MM.1S (cell line): Measurements from ENCODE around the gene YOD1.

Experiments used
- DNase-seq: peaks from one replicate; pipeline ENCODE4 v3.0.0-alpha.2; 2015
- H2AFZ ChIP-seq: fragments of 300-600 bp; sonication (generic); 2 replicates; pipeline ENCODE4 v1.6.0; 2016; ENCODE audit warnings: antibody characterized with exemption, low read length
- H3F3A ChIP-seq: fragments of 300-600 bp; sonication (generic); 2 replicates; pipeline ENCODE4 v1.6.1; 2016; ENCODE audit warnings: mild to moderate bottlenecking, antibody characterized with exemption, low read length, moderate library complexity, mixed read lengths; ENCODE audit not compliant: insufficient read depth
- H3K27ac ChIP-seq: fragments of 300-600 bp; sonication (generic); 2 replicates; pipeline ENCODE4 v1.5.1; 2016; ENCODE audit warnings: mild to moderate bottlenecking, low read length
- H3K27me3 ChIP-seq: fragments of 300-600 bp; sonication (generic); replicated peaks from 2 replicates; pipeline ENCODE4 v1.6.0; 2016; ENCODE audit warnings: low read length; ENCODE audit not compliant: insufficient read depth
- H3K36me3 ChIP-seq: fragments of 300-600 bp; sonication (generic); replicated peaks from 2 replicates; pipeline ENCODE4 v1.6.1; 2016; ENCODE audit warnings: mild to moderate bottlenecking, low read length, mixed read lengths; ENCODE audit not compliant: insufficient read depth
- H3K4me1 ChIP-seq: fragments of 300-600 bp; sonication (generic); 2 replicates; pipeline ENCODE4 v1.6.1; 2016; ENCODE audit warnings: low read length, mixed read lengths
- H3K4me2 ChIP-seq: fragments of 300-600 bp; sonication (generic); 2 replicates; pipeline ENCODE4 v1.6.0; 2016; ENCODE audit warnings: low read depth, low read length
- H3K4me3 ChIP-seq: fragments of 300-600 bp; sonication (generic); 2 replicates; pipeline ENCODE4 v1.5.1; 2016; ENCODE audit warnings: low read length, mixed read lengths
- H3K79me2 ChIP-seq: fragments of 300-600 bp; sonication (generic); 2 replicates; pipeline ENCODE4 v1.6.1; 2016; ENCODE audit warnings: mixed run types, low read length, mixed read lengths
- H3K9ac ChIP-seq: fragments of 300-600 bp; sonication (generic); 2 replicates; pipeline ENCODE4 v1.6.1; 2016; ENCODE audit warnings: low read length, mixed read lengths
- H3K9me2 ChIP-seq: fragments of 300-600 bp; sonication (generic); replicated peaks from 2 replicates; pipeline ENCODE4 v1.6.1; 2016; ENCODE audit warnings: mild to moderate bottlenecking, low read length, mixed read lengths; ENCODE audit not compliant: insufficient read depth
- H3K9me3 ChIP-seq: fragments of 300-600 bp; sonication (generic); replicated peaks from 2 replicates; pipeline ENCODE4 v1.6.1; 2016; ENCODE audit warnings: mild to moderate bottlenecking, low read length, mixed read lengths; ENCODE audit not compliant: insufficient read depth
- H4K20me1 ChIP-seq: fragments of 300-600 bp; sonication (generic); 2 replicates; pipeline ENCODE4 v1.6.1; 2016; ENCODE audit warnings: mild to moderate bottlenecking, low read length, moderate library complexity, mixed read lengths; ENCODE audit not compliant: insufficient read depth
- EZH2 ChIP-seq: fragments of 300-600 bp; sonication (generic); optimal IDR thresholded peaks from 2 replicates; pipeline ENCODE3; 2017; ENCODE audit warnings: low read depth, mild to moderate bottlenecking, antibody characterized with exemption, low read length, mixed read lengths
- EZH2phosphoT487 ChIP-seq: fragments of 300-600 bp; sonication (generic); IDR thresholded peaks from 2 replicates; pipeline ENCODE4 v1.6.1; 2018; ENCODE audit warnings: antibody characterized with exemption, low read length
- TF ChIP-seq, protein P1 (sequence below): fragments of 300-600 bp; sonication (generic); IDR thresholded peaks from 2 replicates; pipeline ENCODE4 v1.5.1; 2016; ENCODE audit warnings: antibody characterized with exemption, low read length, mixed read lengths

YOD1 gene

DNA sequence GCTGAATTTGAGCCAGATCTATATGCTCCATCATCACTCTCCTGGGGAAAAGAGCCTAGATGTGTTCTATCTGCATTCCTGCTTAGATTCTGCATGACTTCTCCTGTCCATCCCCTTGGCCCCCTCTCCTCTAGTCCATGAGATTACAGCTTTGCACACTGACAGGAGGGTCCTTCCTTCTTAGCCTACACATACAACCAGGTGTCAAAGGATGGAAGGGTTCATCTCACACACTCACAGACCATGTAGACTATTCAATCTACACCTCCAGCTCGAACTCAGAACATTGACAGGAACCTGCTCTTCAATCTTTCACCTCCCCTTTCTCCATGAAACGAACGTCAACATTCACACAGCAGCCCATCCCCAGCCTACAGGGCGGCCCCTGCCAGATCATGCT is 32.3 kb downstream of the YOD1 start:
- no peak overlapping the region for H3K9ac ChIP-seq
- no peak overlapping the region for H3K27ac ChIP-seq
- H2AFZ ChIP-seq = no peak overlapping the region
- H3K4me1 ChIP-seq = no peaks in the 10 kb centered on the region
- TF ChIP-seq EZH2 (no peak), EZH2phosphoT487 (no peak)
- TF ChIP-seq, protein P1, sequence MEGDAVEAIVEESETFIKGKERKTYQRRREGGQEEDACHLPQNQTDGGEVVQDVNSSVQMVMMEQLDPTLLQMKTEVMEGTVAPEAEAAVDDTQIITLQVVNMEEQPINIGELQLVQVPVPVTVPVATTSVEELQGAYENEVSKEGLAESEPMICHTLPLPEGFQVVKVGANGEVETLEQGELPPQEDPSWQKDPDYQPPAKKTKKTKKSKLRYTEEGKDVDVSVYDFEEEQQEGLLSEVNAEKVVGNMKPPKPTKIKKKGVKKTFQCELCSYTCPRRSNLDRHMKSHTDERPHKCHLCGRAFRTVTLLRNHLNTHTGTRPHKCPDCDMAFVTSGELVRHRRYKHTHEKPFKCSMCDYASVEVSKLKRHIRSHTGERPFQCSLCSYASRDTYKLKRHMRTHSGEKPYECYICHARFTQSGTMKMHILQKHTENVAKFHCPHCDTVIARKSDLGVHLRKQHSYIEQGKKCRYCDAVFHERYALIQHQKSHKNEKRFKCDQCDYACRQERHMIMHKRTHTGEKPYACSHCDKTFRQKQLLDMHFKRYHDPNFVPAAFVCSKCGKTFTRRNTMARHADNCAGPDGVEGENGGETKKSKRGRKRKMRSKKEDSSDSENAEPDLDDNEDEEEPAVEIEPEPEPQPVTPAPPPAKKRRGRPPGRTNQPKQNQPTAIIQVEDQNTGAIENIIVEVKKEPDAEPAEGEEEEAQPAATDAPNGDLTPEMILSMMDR = no peak
- no peaks in the 10 kb centered on the region for H3K27me3 ChIP-seq
- H3K9me3 ChIP-seq = no peaks in the 10 kb centered on the region
- H3K79me2 ChIP-seq = no peaks in the 10 kb centered on the region
- no peaks in the 10 kb centered on the region for H3K36me3 ChIP-seq
- no peak for DNase-seq
- no peak overlapping the region for H3K4me2 ChIP-seq
- H4K20me1 ChIP-seq = no peaks in the 10 kb centered on the region
- no peaks in the 10 kb centered on the region for H3F3A ChIP-seq
- no peak overlapping the region for H3K4me3 ChIP-seq
- no peaks in the 10 kb centered on the region for H3K9me2 ChIP-seq

DNA sequence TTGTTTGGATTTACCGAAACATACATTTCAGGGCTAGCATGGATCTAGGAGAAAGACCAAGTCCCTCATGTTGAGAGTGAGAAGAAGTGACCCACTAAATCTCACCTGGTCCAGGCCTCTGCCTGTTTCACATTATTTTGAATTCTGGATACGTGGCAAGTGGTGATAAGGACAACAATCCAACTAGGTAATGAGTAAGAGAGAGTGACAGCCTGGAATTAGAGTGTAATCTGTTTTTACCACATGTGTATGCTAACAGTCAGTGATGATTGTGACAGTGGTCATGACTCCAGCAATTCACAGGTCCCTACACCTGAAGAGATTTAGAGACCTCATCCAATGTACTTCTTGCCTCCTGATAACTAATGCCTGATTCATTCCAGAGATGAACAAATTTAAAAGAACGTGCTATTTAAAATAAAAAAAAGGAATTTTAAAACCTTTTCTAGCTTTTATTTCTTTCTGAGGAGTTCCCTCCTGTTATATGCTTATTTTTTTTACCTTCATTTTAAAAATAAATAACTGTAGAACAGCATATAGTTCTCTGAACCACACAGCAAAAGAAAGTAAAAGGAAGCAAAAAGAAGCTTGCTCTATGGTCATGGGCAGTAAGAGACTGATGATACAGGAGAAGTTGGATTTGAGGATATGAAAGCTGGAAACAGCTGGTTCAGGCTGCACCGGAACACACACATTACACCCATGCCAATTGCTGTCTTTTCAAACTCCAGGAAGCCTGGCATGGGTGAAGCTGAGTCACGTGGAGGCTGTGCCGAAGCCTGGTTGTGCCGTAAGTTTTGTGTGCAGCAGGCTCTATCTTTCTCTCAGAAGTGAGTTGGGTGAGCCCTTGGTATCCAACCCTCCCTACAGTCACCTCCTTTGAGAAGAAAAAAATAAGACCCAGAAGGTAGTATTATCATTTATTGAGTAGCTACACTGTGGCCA is 33.1 kb downstream of the YOD1 start:
- no peak overlapping the region for H2AFZ ChIP-seq
- H3K27me3 ChIP-seq = no peaks in the 10 kb centered on the region
- no peaks in the 10 kb centered on the region for H3K9me2 ChIP-seq
- no peaks in the 10 kb centered on the region for H3F3A ChIP-seq
- no peak for DNase-seq
- TF ChIP-seq EZH2phosphoT487 (no peak), EZH2 (no peak)
- TF ChIP-seq, protein P1 = no peak
- H3K4me3 ChIP-seq = no peak overlapping the region
- no peak overlapping the region for H3K27ac ChIP-seq
- H3K79me2 ChIP-seq = no peaks in the 10 kb centered on the region
- H3K4me1 ChIP-seq = no peaks in the 10 kb centered on the region
- no peaks in the 10 kb centered on the region for H4K20me1 ChIP-seq
- no peak overlapping the region for H3K4me2 ChIP-seq
- no peaks in the 10 kb centered on the region for H3K36me3 ChIP-seq
- no peak overlapping the region for H3K9ac ChIP-seq
- H3K9me3 ChIP-seq = no peaks in the 10 kb centered on the region

DNA sequence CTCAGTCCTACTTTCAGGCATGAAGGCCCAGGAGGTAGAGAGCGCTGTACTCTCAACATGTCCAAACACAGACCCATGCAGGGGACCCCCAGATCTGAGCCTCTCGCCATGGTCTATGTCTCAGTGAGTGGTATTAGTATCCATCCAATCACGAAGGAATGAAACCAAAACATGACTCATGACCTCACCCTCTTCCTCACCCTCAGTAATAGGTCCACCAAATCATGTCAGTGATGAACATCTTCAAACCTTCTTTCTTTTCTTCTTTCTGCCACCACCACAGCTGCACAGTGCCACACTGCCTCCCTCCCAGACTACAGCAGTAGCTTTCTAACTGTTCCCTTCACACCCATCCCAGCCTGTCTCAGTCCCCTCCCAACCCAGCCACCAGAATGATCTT is 35.2 kb downstream of the YOD1 start:
- H3K27me3 ChIP-seq = no peaks in the 10 kb centered on the region
- no peak overlapping the region for H2AFZ ChIP-seq
- H3K9ac ChIP-seq = no peak overlapping the region
- no peaks in the 10 kb centered on the region for H3K79me2 ChIP-seq
- no peaks in the 10 kb centered on the region for H3K9me3 ChIP-seq
- H3K4me1 ChIP-seq = no peaks in the 10 kb centered on the region
- H3K4me3 ChIP-seq = no peak overlapping the region
- no peak for TF ChIP-seq EZH2phosphoT487
- TF ChIP-seq EZH2 = no peak
- TF ChIP-seq, protein P1 = no peak
- H3K4me2 ChIP-seq = no peak overlapping the region
- no peaks in the 10 kb centered on the region for H3K9me2 ChIP-seq
- no peaks in the 10 kb centered on the region for H3K36me3 ChIP-seq
- no peaks in the 10 kb centered on the region for H3F3A ChIP-seq
- no peak for DNase-seq
- no peaks in the 10 kb centered on the region for H4K20me1 ChIP-seq
- H3K27ac ChIP-seq = no peak overlapping the region
